Spleen (tissue), 11 donors: ENCODE measurements around the gene MEGF9. TPM values are rescaled to one million over a fixed set of nuclear protein-coding genes. Genes with fewer than 3 reads are reported as not detected.

Experiments used
- DNase-seq: peaks from one replicate; pipeline ENCODE4 v3.0.0-alpha.2; 2020
- H3K27ac ChIP-seq, 8 donors: fragments of 200-600 bp; sonication (generic) in 7 of 8; 1 replicate in 4 of 8; 2 replicates in 4 of 8; pipeline versions ENCODE4 v1.5.0 to v1.8.0; 2016 to 2021; ENCODE audit warnings: inconsistent platforms in 4 of 8, mild to moderate bottlenecking in 4 of 8, moderate library complexity in 1 of 8
- H3K27me3 ChIP-seq, 7 donors: fragments of 200-600 bp; sonication (generic) in 6 of 7; replicated peaks in 1 of 7; 1 replicate in 4 of 7; 2 replicates in 3 of 7; pipeline versions ENCODE4 v1.5.0 to v1.8.0; 2016 to 2021; ENCODE audit warnings: inconsistent platforms in 3 of 7, mild to moderate bottlenecking in 1 of 7
- H3K36me3 ChIP-seq, 6 donors: fragments of 200-600 bp; sonication (generic) in 5 of 6; 1 replicate in 4 of 6; 2 replicates in 2 of 6; pipeline versions ENCODE4 v1.5.0 to v1.8.0; 2016 to 2021; ENCODE audit warnings: inconsistent platforms in 2 of 6
- H3K4me1 ChIP-seq, 6 donors: fragments of 200-600 bp; sonication (generic) in 5 of 6; 1 replicate in 3 of 6; 2 replicates in 3 of 6; pipeline versions ENCODE4 v1.5.0 to v1.8.0; 2016 to 2021; ENCODE audit warnings: inconsistent platforms in 3 of 6
- H3K4me3 ChIP-seq, 8 donors: fragments of 200-600 bp; sonication (generic) in 7 of 8; 1 replicate in 4 of 8; 2 replicates in 4 of 8; pipeline versions ENCODE4 v1.5.0 to v1.8.0; 2016 to 2021; ENCODE audit warnings: inconsistent platforms in 4 of 8, mild to moderate bottlenecking in 4 of 8, moderate library complexity in 2 of 8
- H3K9me3 ChIP-seq, 8 donors: fragments of 200-600 bp; sonication (generic) in 7 of 8; 1 replicate in 4 of 8; 2 replicates in 4 of 8; pipeline versions ENCODE4 v1.5.0 to v1.8.0; 2016 to 2021; ENCODE audit warnings: inconsistent platforms in 4 of 8
- POLR2A ChIP-seq, 3 donors: fragments of 450-650 bp; IDR thresholded peaks; one replicate each; pipeline ENCODE4 v1.5.1; 2017; ENCODE audit warnings: antibody characterized with exemption in 3 of 3, mild to moderate bottlenecking in 1 of 3
- POLR2AphosphoS5 ChIP-seq, 3 donors: sonication (generic); formaldehyde crosslinking; IDR thresholded peaks; one replicate each; pipeline ENCODE4 v1.5.1; 2017; ENCODE audit warnings: antibody characterized with exemption in 3 of 3
- WGBS, 5 donors: extraction: QIAGEN DNeasy Blood & Tissue Kit in 3 of 5; methylation state at CpG; one replicate each; pipeline versions ENCODE4 v1.1.5 to v1.1.7; 2013 to 2018; 5-methylcytosine and 5-hydroxymethylcytosine counted together
- intact Hi-C: fragments of 100-400 bp; cut with DNase I; formaldehyde crosslinking; loops from one replicate; pipeline ENCODE4 v1.15.0; 2023; ENCODE audit warnings: low total_unique reads
- polyA plus RNA-seq, 3 donors: library from polyadenylated mRNA; stranded (reverse); fragments of 200-250 nt; gene quantifications; one replicate each; pipeline ENCODE4 v1.2.1, GENCODE V29; 2013
- total RNA-seq, 7 donors: library from RNA; depleted of rRNA in 3 of 7; stranded (reverse); fragments of >200 nt in 3 of 7; fragmentation: NEBNext Ultra II Directional in 4 of 7; extraction: Animal tissue kit (Norgen Biotek cat#: 25700) in 4 of 7; gene quantifications; one replicate each; pipeline versions ENCODE4 v1.1.0 to v1.2.1, GENCODE V29; 2016 to 2021
- TF ChIP-seq, protein P1 (sequence below), 11 experiments: fragments of 200-600 bp in 7 of 11; fragments of 450-650 bp in 4 of 11; sonication (generic) in 4 of 11; IDR thresholded peaks in 8 of 11; conservative IDR thresholded peaks in 3 of 11; 1 replicate in 7 of 11; 2 replicates in 4 of 11; pipeline versions ENCODE4 v1.4.0 to v1.8.0; 2016 to 2021; ENCODE audit warnings: antibody characterized with exemption in 11 of 11, inconsistent platforms in 4 of 11, mild to moderate bottlenecking in 1 of 11
- donor health status: healthy with polysubstance abuse.
- donor health status: DM: no; HTN: no; CAD: no; lungs with moderate emphysema.
- donor health status: DM: no; HTN: no; CAD: no.
- donor health status: Bipolar disorder and iron deficiency.
- donor health status: healthy.
- donor health status: DM: no; HTN: no; CAD: no.
- donor health status: DM: yes; HTN: yes; CAD: no.

Gene MEGF9
- total and polyA plus RNA-seq, 10 donors, result 2.2 to 57.3 (median 30.7) TPM

GRCh38 chr9:120572472-120572871 lies 141.8 kb downstream of the MEGF9 start:
- intact Hi-C loops, result no loop called here
- H3K27ac ChIP-seq, result no peak overlapping the region
- 94 to 100% (median 100%) methylated on average over 1 of the region's 1 CpG for WGBS, 5 donors

DNA sequence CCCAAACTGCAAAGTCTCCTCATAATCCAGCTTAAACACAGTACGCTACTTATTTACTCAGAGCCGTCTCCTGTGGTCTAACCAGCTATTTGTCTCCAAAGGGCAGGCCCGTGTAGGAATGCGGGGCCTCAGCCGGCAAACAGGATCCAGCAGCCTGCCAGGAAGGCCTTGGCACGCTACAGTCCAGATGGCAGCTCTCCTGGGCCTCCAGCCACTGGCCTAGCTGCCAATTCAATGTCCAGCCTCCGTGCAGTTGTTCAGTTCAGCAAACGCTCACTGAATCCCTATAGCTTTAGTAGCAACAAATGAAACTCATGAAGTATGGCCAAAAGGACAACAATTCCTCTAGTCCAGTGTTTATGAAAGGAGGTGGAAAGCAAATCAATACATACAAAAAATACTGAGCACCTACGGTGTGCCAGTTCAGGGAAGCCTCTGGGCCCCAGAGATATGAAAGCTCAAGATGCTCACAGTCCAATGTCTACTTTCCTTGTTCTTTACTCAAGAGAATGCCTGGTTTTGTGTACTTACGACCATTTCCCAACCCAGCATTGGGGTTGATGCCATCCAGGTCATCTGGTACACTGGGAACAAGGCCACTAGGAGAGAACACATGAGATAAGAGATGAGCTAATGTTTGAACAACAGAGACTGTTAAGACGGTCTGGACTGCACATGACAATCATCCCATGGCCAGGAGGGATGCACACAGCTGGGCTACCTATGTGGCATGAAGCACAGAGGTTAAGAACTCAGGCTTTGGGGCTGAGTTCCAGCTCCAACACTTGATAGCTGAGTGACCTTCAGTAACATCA lies 142.6 kb downstream of the MEGF9 start:
- Histone ChIP-seq H3K27me3 (no peaks in the 10 kb centered on the region), H3K9me3 (no peaks in the 10 kb centered on the region), H3K36me3 (peaks cover 3 to 72% (median 52%) of the 10 kb centered on the region in 6 donors), H3K4me1 (peaks cover 0 to 5% (median 0%) of the 10 kb centered on the region in 6 donors), H3K27ac (no peak overlapping the region), H3K4me3 (no peak overlapping the region)
- no peak for DNase-seq
- WGBS, 5 donors, result 85 to 95% (median 92%) methylated on average over 11 of the region's 11 CpGs
- intact Hi-C loops, result no loop called here
- TF ChIP-seq, protein P1, sequence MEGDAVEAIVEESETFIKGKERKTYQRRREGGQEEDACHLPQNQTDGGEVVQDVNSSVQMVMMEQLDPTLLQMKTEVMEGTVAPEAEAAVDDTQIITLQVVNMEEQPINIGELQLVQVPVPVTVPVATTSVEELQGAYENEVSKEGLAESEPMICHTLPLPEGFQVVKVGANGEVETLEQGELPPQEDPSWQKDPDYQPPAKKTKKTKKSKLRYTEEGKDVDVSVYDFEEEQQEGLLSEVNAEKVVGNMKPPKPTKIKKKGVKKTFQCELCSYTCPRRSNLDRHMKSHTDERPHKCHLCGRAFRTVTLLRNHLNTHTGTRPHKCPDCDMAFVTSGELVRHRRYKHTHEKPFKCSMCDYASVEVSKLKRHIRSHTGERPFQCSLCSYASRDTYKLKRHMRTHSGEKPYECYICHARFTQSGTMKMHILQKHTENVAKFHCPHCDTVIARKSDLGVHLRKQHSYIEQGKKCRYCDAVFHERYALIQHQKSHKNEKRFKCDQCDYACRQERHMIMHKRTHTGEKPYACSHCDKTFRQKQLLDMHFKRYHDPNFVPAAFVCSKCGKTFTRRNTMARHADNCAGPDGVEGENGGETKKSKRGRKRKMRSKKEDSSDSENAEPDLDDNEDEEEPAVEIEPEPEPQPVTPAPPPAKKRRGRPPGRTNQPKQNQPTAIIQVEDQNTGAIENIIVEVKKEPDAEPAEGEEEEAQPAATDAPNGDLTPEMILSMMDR (IDR thresholded peaks at IDR 0.05 in 8 of 11, conservative IDR thresholded peaks at IDR 0.05 in 3 of 11), result no peak
- TF ChIP-seq POLR2A (IDR thresholded peaks at IDR 0.05) (no peak), POLR2AphosphoS5 (IDR thresholded peaks at IDR 0.05) (no peak)

More at GRCh38 chr9:120572472-120572871, 141.8 kb downstream of the MEGF9 start:
- Histone ChIP-seq H3K27me3 (no peaks in the 10 kb centered on the region), H3K9me3 (no peaks in the 10 kb centered on the region), H3K4me3 (no peak overlapping the region), H3K4me1 (peaks cover 0 to 14% (median under 1%) of the 10 kb centered on the region in 6 donors), H3K36me3 (peaks cover 3 to 67% (median 44%) of the 10 kb centered on the region in 6 donors)
- TF ChIP-seq, protein P1 (IDR thresholded peaks at IDR 0.05 in 8 of 11, conservative IDR thresholded peaks at IDR 0.05 in 3 of 11), result no peak
- TF ChIP-seq POLR2A (IDR thresholded peaks at IDR 0.05), result no peak
- no peak for TF ChIP-seq POLR2AphosphoS5 (IDR thresholded peaks at IDR 0.05)
- DNase-seq, result no peak

DNA sequence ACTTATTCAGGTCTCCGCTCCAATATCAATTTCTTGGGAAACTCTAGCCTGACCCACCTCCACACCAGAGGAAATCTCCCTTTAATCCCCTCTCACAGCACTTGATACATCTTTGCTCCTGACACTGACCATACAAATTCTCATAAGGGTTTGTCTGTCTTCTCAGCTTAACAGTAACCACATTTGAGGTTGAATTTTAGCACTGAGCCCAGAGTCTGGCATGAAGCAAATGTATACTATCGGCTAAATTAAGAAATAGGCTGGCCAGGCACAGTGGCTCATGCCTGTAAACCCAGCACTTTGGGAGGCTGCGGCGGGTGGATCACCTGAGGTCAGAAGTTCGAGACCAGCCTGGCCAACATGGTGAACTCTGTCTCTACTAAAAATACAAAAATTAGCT lies 144.0 kb downstream of the MEGF9 start:
- WGBS, 5 donors, result 94 to 96% (median 95%) methylated on average over 5 of the region's 5 CpGs
- H3K36me3 ChIP-seq, result peaks cover 3 to 78% (median 64%) of the 10 kb centered on the region in 6 donors
- no peak for TF ChIP-seq POLR2A (IDR thresholded peaks at IDR 0.05)
- TF ChIP-seq, protein P1 (IDR thresholded peaks at IDR 0.05 in 8 of 11, conservative IDR thresholded peaks at IDR 0.05 in 3 of 11), result no peak
- TF ChIP-seq POLR2AphosphoS5 (IDR thresholded peaks at IDR 0.05), result no peak
- intact Hi-C loops, result no loop called here
- H3K4me1 ChIP-seq, result no peaks in the 10 kb centered on the region
- no peaks in the 10 kb centered on the region for H3K9me3 ChIP-seq
- DNase-seq, result no peak
- H3K4me3 ChIP-seq, result no peak overlapping the region
- H3K27me3 ChIP-seq, result no peaks in the 10 kb centered on the region
- H3K27ac ChIP-seq, result no peak overlapping the region

DNA sequence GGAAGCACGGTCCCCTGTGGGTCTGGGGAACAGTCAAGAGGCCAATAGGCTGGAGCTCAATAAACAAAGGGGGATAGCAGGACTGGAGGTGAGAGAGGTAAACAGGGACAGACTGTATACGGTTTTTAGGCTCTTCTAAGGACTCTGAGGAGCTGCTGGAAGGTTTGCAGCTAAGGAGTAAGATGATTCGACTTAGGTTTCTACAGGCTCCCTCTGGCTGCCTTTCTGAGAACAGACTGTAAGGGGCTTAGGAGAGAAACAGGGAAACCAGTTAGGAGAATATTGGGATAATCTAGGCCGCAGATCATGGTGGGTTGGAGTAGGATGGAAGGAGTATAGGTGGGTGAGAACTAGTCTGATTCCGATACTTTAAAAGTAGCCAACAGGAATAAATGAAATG lies 144.7 kb downstream of the MEGF9 start:
- 92 to 97% (median 97%) methylated on average over 5 of the region's 5 CpGs for WGBS, 5 donors
- Histone ChIP-seq H3K27me3 (no peaks in the 10 kb centered on the region), H3K4me1 (no peaks in the 10 kb centered on the region), H3K4me3 (no peak overlapping the region), H3K9me3 (no peaks in the 10 kb centered on the region), H3K36me3 (peaks cover 3 to 86% (median 67%) of the 10 kb centered on the region in 6 donors), H3K27ac (no peak overlapping the region)
- DNase-seq, result no peak
- TF ChIP-seq POLR2A (IDR thresholded peaks at IDR 0.05), result no peak
- intact Hi-C loops, result no loop called here
